22Rv1 (cell line): Measurements from ENCODE around the gene BANP.
"Not testable (repeated sequence)": the region's sequence is repeated elsewhere in the genome, so short reads cannot be mapped to it uniquely, and the experiment has no call there.

ENCODE experiments used
- H3K27ac ChIP-seq: fragments of 450-650 bp; 2 replicates; pipeline ENCODE4 v1.5.1; 2017
- ZFX ChIP-seq: fragments of 450-650 bp; IDR thresholded peaks from 2 replicates; pipeline ENCODE4 v1.6.1; 2017; ENCODE audit warnings: antibody characterized with exemption, borderline replicate concordance
- TF ChIP-seq, protein P1 (sequence below): fragments of 450-650 bp; IDR thresholded peaks from 2 replicates; pipeline ENCODE4 v1.5.1; 2017; ENCODE audit warnings: mild to moderate bottlenecking

The BANP gene

DNA sequence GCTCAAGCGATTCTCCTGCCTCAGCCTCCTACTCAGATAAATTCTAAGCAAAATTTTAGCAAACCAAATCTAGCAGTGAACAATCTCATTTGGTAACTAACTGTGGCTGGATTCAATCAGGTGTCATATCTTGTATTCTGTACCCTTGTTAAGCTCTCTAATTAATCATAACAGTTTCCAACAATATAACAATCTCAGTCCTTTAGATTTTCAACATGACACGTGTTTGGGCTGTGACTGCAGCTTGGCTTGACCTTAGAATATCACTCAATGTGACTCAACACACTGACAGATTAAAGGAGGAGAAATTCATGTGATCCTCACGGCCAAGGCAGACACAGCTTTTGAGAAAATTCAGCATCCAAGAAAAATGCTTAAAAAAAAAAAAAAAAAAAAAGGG, 133.6 kb downstream of the BANP start:
- H3K27ac ChIP-seq, result no peak overlapping the region
- TF ChIP-seq, protein P1, sequence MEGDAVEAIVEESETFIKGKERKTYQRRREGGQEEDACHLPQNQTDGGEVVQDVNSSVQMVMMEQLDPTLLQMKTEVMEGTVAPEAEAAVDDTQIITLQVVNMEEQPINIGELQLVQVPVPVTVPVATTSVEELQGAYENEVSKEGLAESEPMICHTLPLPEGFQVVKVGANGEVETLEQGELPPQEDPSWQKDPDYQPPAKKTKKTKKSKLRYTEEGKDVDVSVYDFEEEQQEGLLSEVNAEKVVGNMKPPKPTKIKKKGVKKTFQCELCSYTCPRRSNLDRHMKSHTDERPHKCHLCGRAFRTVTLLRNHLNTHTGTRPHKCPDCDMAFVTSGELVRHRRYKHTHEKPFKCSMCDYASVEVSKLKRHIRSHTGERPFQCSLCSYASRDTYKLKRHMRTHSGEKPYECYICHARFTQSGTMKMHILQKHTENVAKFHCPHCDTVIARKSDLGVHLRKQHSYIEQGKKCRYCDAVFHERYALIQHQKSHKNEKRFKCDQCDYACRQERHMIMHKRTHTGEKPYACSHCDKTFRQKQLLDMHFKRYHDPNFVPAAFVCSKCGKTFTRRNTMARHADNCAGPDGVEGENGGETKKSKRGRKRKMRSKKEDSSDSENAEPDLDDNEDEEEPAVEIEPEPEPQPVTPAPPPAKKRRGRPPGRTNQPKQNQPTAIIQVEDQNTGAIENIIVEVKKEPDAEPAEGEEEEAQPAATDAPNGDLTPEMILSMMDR, result no peak
- no peak for TF ChIP-seq ZFX

DNA sequence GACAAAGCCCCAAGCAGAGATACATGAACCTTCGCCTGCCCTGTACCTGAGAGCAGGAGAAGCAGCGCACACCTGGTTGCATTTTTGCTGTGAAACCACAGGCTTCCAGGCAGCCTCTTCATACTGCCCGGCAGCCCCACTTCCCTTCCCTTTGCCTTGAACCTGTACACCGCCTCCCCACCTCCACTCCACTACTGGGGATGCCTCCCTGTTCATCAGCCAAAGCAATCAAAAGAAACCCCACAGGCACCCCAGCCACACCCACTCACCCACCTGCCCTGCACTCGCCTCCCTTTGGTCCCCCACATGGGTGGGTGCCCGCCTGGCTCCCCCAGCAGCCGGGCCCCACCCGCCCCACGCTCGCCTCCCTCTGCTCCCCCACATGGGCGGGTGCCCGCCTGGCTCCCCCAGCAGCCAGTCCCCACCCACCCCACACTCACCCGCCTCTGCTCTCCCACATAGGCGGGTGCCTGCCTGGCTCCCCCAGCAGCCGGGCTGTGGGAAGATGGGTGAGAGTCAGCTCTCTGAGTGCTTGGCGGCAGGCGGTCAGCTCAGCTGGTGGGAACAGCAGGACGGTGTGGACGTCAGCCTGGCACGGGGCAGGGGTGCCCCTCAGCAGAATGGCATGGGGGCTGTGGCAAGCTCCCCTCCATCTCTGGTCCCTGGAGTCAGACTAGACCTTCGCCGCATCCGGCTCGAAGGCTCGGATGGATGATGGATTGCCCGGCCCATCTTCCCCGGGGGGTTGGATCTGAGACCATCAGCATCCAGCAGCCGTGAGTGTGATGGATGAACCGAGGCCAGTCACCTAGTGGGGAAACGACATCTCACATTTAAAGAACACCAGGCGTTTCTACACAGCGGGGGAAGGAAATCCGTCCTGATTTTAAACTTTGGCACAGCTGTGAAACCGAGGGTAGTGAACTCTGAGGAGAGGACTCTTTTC, 135.6 kb downstream of the BANP start:
- no peak for TF ChIP-seq ZFX
- TF ChIP-seq, protein P1, result no peak
- H3K27ac ChIP-seq, result no peak overlapping the region

DNA sequence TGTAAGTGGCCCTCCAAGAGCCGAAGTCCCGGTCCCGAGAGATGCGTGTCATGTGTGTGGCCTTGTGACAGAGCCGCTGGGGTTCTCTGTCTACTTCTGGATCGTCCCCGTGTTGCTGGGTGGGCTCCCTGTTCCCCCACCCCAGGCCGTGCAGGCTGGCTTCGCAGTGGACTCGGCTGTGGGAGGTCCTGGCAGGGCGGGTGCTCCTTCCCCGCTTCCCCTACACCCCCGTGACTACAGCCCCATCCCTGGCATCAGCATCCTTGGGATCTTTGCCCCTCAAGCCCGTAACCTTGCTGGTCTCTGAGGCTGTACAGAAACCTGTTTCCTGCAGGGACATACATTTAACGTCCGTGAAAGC, 136.3 kb downstream of the BANP start:
- TF ChIP-seq ZFX, result no peak
- TF ChIP-seq, protein P1, result no peak
- H3K27ac ChIP-seq, result no peak overlapping the region

DNA sequence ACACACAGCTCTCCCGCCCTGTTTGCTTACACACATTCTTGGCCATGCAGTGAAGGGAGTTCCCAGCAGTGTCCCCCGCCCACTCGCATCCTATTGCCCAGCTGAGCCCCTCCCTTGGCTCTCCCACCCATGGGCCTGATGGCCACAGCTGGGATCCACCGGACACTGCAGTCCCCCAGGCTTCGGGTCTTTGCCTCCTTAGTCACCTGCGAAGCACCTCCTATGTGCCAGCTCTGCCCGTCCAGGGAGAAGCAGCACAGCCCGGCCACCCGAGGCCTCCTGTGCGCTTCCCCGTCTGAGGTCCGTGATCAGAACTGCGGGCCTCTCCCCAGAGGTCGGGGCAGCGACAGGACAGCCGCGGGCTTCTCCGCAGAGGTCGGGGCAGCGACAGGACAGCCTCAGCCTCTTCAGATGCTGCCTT, 136.9 kb downstream of the BANP start:
- no peak for TF ChIP-seq ZFX
- TF ChIP-seq, protein P1, result no peak
- no peak overlapping the region for H3K27ac ChIP-seq

DNA sequence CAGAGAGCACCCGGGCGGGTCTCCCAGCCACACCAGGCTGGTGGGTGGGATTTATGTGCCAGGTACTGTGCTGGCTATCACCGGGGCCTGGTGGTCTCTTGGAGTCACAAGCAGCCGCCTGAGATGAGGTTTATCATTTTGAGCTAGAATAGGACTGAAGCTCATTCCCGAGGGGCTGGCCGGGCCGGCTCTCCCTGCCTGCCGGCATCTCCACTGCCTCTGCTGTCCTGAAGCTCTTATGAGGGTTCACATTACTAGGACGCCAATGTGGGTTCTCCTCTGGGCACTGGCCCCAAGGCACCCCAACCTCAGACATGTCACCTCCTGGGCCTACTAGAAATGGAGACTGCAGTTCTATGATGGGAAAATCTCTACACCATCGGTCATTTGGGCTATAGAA, 137.4 kb downstream of the BANP start:
- H3K27ac ChIP-seq, result not testable (repeated sequence)

DNA sequence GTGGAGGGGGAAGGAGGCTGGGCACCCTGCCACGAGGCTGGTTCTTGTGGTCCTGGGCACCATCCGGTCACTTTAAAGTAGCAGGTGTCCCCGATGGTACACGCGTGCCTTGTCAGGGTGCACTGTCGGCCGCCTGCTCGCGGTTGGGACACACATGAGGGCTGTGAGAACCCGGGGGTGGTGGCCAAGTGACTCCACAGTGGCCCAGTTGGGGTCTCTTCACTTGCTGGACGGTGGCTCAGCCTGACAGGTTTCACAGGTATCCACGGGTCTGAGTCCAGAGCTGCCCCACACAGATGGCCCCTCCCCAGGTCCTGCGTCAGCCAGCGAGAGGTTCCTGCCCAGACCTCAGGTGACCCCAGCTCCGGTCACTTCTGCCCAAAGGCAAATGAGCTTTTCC, 137.8 kb downstream of the BANP start:
- not testable (repeated sequence) for H3K27ac ChIP-seq

DNA sequence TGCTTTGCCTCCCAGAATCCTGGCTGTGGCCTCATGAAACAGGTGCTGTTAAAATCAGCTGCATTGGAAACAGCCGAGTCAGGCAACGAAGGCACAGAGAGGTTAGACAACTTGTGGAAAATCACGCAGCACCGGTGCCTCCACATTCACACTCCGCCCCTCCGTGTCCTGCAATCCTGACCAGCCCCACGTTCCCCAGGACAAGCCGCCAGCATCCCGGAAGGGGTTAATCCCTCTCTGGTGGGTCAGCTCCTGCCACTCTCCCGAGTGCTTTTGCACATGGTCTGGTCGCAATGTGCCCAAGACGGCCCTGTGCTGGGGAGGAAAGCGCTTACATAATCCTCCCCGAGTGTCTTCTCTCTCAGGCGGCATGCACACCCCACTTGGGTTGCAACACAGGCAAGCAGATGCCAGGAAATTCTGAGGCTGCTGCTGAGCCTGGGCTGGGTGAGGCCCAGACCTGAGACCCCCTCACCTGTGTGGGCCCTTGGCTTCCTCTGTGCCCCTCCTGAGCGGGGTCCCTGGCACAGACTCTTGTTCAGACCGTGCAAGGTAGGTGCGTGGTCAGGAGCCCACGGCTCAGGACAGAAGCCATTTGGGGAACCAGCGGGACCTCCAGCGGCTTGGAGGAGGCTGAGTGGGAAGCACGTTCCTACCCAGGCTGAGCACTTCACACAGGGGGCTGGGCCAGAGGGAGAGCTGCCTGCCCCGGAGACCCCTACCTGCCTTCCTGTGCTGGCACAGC, 138.6 kb downstream of the BANP start:
- H3K27ac ChIP-seq, result not testable (repeated sequence)

DNA sequence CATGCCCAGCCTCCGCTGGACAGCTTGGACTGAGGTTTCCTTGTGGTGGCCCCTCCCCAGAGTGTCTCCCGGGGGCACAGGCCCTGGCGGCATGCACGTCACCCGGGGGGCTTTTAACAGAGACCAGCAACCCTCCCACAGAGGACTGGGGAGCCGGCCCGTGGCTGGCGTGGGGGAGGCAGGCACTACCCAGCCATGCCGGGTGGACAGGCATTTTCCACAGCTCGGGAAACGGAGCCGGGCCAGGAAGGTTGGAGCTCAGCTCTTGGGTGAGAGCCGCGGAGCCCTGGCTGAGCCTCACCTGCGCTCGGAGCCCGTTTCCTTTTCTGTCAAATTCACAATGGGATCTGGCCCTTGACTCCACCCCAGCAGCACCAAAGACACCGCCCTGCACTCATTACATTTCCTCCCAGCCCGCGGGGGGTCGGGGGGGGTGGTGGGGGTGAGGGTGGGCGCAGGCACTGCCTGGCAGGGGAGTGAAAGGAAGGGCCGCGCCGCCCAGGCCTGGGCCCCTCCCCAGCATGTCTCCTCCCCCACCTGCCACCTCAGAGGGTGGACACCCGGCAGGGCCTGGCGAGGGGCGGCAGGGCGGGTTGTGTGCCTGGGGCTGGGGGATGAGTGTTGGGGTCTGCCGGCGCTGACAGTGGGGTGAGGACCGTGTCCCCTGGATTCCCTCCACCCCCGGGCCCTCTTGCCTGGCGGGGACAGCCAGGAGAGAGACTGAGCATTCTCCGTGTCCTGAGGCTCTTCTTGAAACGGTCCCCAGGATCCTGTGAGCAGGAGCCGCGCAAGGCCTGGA, 139.3 kb downstream of the BANP start:
- H3K27ac ChIP-seq, result not testable (repeated sequence)

DNA sequence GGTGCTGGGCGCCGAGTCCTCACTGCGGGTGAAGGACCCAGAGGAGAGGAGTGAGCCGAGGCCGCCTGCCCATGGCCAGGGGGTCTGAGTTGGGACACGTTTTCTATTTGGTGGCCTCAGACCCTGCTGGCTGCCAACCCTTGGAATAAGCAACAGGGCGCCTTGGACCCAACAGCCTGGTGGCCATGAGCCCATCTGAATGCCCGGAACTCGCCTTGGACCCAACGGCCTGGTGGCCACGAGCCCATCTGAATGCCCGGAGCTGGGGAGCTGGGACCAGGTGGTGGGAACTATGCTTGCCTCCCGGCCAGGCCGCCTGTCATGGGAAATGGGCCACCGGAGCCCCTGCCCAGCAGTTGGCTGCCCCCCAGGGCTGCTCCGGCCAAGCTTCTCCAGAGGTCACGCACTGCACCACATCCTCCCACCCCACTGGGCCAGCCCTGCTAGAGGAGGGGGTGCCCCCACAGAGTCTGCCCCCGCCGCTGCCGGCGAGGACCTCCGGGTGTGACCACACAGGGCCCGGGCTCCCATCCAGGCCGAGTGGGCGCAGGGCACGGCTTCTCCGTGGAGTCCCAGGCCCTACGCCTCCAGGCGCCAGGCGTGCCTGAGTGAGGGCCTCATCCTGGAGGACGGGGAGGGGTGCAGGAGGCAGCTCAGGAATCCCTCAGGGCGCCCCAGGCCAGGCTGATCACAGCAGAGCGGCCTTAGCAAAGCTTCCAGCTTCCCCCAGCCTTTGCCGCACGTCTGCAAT, 140.2 kb downstream of the BANP start:
- not testable (repeated sequence) for H3K27ac ChIP-seq

DNA sequence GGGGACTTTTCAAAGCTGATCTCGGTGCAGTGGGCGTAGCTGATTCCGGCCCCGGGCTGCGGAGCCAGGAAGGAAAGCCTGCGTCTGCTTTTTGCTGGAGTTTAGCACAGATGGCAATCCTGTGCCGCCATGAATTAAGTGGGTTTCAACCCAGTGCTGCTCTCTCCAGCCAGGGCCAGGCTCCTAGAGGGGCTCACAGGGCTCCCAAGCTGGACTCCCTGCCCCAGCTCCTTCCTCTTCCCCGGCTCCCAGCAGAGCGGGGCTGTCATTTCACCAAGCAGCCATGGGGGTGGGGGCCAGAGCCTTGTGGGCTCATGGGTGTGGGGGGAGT, 140.7 kb downstream of the BANP start:
- not testable (repeated sequence) for H3K27ac ChIP-seq

DNA sequence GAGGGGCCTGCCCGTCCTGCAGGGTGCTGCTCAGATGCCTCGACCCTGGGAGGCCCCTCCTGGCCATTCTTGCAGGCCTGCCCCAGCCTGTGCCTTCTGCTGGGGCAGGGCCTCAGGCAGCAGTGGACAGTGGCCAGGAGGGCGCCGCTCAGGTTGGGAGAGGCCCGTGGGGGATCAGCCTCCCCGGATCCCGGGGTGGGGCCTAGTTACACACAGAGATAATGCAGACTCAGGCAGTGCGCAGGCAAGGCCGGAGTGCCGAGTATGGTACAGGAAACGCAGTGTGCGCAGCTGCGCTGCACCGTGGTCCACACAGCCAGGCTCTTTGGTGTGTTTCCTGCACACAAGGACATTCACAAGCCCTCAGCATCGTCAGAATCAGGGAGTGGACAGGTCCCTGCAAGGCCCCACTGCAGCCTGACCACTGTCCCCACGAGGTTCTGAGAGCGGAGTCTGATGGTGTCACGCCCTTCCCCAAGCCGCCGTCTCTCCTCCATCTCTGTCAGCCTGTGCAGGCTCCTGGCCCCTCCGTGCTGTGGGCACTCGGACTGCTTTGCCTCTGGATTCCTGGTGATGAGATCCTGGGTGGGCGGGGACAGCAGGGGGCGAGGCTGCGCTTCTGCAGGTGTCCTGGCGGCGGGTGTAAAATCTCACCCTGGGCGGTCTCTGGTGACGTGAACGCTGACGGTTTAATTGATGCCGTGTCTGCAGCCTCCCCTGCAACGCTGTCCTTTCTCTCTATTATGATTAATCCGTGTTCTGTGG, 141.7 kb downstream of the BANP start:
- H3K27ac ChIP-seq, result not testable (repeated sequence)

DNA sequence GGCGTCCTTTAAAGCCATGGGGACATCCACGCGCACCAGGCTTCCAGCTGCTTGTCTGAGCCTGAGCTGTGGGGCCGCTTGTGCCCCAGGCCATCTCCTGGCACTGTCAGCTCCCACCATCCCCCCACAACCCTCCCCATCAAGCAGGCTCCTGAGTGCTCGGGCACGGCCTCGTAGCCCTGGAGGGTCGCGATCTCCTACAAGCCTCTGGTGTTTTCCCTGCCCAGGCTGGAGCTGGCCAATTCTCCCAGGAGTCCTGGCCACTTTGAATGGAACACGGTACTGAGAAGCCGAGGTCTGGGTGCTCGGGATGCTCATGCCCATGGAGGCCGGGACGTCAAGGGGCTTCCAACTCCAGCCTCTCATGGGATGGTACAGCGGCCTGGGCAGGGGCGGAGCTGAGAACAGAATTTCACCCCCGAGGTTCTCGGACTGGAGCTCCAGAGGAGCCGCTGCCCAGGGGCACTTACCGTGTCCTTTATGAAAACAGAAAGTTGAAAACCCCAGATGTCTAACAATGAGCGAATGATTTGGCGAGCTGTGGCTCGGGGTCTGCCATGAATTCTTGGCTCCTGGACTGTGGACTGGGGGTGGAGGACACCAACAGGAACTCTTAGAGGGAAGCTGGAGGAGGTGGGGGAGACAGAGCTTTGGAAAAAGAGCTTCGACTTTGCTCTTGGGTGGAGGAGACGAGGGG, 142.5 kb downstream of the BANP start:
- H3K27ac ChIP-seq, result not testable (repeated sequence)

DNA sequence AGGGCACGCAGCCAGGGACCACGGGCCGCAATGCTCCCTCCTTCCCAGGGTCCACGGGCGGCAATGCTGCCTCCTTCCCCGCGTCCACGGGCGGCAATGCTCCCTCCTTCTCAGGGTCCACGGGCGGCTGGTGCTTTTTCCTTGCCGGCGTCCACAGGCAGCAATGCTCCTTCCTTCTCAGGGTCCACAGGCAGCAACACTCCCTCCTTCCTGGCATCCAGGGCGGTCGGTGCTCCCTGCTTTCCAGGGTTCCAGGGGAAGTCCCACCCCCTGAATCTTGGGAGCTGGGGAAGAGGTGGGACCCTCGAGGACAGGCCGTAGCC, 143.0 kb downstream of the BANP start:
- not testable (repeated sequence) for H3K27ac ChIP-seq
